Fibroblast of the aortic adventitia (primary cell): Measurements from ENCODE around the gene FOXO3. TPM values are rescaled to one million over a fixed set of nuclear protein-coding genes. Genes with fewer than 3 reads are reported as not detected.

Source experiments
- DNase-seq: peaks from one replicate; pipeline ENCODE4 v3.0.0-alpha.2; 2010; ENCODE audit warnings: low read depth
- H3K4me3 ChIP-seq: 2 replicates; pipeline ENCODE4 v1.5.1; 2011; ENCODE audit warnings: low read depth, mild to moderate bottlenecking, control low read depth, low read length, moderate library complexity
- CTCF ChIP-seq: IDR thresholded peaks from 2 replicates; pipeline ENCODE4 v1.5.1; 2011; ENCODE audit warnings: mild to moderate bottlenecking, low read length, control low read depth, inconsistent platforms; ENCODE audit not compliant: insufficient read depth
- total RNA-seq: library from RNA; depleted of rRNA; stranded (reverse); fragments of >200 nt; gene quantifications from 2 replicates; pipeline ENCODE4 v1.2.3, GENCODE V29; 2012; ENCODE audit warnings: low replicate concordance

FOXO3 gene
- total RNA-seq, 1 donor: 54.5 TPM

DNA sequence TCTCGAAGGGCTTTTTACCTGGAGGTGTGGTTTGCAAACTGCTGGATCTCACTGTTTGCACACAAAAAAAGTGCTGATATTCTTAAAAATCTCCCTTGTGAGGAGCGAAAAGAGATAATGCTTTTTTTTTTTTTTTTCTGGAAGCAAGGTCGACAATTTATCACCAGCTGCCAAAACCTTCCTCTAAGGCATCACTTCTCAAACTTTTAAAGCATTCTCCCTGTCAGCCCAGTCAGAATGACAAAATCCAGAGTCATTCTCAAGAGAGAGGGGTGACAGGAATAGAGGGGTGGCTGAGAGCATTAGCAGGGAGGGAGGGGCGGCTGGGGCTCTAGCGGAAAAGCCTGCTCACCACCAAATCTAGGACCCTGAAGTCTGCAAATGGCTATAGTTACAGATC is 150.4 kb downstream of the FOXO3 start:
- no peak for TF ChIP-seq CTCF
- DNase-seq: no peak
- no peak overlapping the region for H3K4me3 ChIP-seq

GRCh38 chr6:108711826-108712225 is 151.1 kb downstream of the FOXO3 start:
- no peak overlapping the region for H3K4me3 ChIP-seq
- peak; percentile 15 for DNase-seq
- TF ChIP-seq CTCF: no peak

DNA sequence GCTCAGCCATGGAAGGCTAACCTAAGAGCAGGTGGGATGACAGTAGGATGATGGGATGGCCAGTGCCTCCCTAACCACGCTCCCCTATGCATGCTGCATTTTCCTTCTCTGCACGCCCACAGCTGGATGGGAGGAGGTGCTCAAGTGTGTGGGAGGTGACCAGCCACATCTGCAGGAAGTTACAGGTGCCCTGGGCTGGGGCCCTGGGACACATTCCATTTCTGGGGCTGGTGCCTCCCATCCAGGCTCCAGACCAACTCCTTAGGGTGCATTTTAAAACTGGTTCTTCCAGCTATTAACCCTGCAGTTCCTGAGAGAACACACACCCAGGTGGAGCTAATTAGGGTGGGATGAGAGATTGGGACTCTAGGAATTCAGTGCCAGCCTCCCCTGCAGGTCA is 152.2 kb downstream of the FOXO3 start:
- DNase-seq: no peak
- H3K4me3 ChIP-seq: no peak overlapping the region
- TF ChIP-seq CTCF: no peak

- peak; percentile 93 for DNase-seq
- H3K4me3 ChIP-seq: no peak overlapping the region
- TF ChIP-seq CTCF: no peak
These were observed 153.5 kb downstream of the FOXO3 start for GRCh38 chr6:108714101-108714765.

DNA sequence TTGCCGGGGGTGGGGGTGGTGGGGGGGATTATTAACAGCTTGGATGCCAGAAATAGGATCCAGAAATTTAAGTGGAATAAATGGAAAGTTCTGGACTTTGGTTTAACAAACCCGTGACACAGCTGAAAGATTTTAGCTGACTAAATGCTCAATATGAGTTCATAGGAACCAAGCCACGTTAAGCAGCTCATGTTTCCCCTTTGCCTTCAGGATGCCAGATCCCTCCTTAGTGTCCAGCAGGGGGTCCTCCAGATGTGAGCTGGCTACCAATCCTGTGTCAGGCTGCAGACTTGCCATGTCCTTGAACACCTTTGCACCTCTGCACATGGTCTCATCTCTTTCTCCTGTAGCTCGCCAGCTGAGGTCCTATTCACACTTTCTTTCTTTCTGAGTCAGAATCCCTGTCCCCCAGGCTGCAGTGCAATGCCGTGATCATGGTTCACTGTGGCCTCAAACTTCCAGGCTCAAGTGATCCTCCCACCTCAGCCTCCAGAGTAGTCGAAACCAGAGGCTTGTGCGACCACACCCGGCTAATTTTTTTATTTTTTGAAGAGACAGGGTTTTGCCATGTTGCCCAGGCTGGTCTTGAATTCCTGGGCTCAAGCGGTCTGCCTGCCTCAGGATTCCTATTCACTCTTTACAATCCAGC is 154.2 kb downstream of the FOXO3 start:
- peak; percentile 45 for DNase-seq
- TF ChIP-seq CTCF: peak; percentile 9
- H3K4me3 ChIP-seq: no peak overlapping the region

DNA sequence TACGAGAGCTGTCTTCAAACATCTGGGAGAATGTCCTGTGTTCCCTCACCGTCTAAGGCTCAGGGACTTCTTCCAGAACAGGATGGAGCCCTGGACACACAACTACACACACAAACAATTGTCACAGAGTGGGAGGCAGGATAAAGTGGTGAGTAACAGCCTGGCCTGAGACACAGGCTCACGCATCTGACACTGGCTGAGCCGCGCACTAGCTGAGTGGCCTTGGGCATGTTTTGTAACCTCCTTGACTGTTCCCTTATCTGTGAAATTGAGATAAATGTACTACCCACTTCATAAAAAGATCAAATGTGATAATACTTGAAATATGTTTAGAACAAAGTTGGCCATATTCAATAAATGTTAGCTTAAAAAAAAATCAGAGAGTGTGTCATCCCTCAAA is 155.1 kb downstream of the FOXO3 start:
- peak; percentile 59 for DNase-seq
- H3K4me3 ChIP-seq: no peak overlapping the region
- TF ChIP-seq CTCF: no peak
